IMR-90 (cell line): ENCODE measurements around the gene MEGF11. TPM values are rescaled to one million over a fixed set of nuclear protein-coding genes. Genes with fewer than 3 reads are reported as not detected.

Experiments
- ATAC-seq: fragments of 200-7000 bp; cut with Tn5 transposase; 2 replicates; pipeline ENCODE4 v1.9.1; 2020; ENCODE audit warnings: low read depth, mild to moderate bottlenecking, moderate library complexity
- BruUV-seq: library from RNA; stranded (reverse); fragments of 400-500 nt; replicated peaks from 2 replicates; lab custom pipeline; 2021; lab: Mats Ljungman, UMichigan
- CTCF ChIA-PET: fragments of 300-600 bp; formaldehyde crosslinking; extraction: SDS; loops from one replicate; lab custom pipeline; 2021; ENCODE audit warnings: antibody characterized with exemption; lab: Yijun Ruan, JAX
- POLR2A ChIA-PET: fragments of 300-600 bp; sonication (Branson Sonifier 250); formaldehyde crosslinking; loops from one replicate; lab custom pipeline; 2022; ENCODE audit warnings: antibody characterized with exemption; ENCODE audit not compliant: unreplicated experiment; lab: Charles Lee
- DNase-seq: peaks from one replicate; pipeline ENCODE4 v3.0.0; 2013
- H2AFZ ChIP-seq: replicated peaks from 2 replicates; pipeline ENCODE3; 2013; ENCODE audit warnings: low read length, mild to moderate bottlenecking; ENCODE audit not compliant: poor library complexity
- H2AK5ac ChIP-seq: 2 replicates; pipeline ENCODE4 v1.6.1; 2013; ENCODE audit warnings: low read depth, low read length, inconsistent platforms
- H2AK9ac ChIP-seq: replicated peaks from 2 replicates; pipeline ENCODE3; 2013; ENCODE audit warnings: mild to moderate bottlenecking, low read depth, low read length, moderate library complexity; ENCODE audit not compliant: poor library complexity
- H2BK120ac ChIP-seq: 2 replicates; pipeline ENCODE4 v1.6.1; 2013; ENCODE audit warnings: low read depth, low read length, inconsistent platforms
- H2BK15ac ChIP-seq: 3 replicates; pipeline ENCODE4 v1.6.1; 2013; ENCODE audit warnings: low read depth, low read length, inconsistent platforms
- H2BK20ac ChIP-seq: 2 replicates; pipeline ENCODE4 v1.6.1; 2013; ENCODE audit warnings: low read depth, mild to moderate bottlenecking, inconsistent platforms, low read length, moderate library complexity
- H2BK5ac ChIP-seq: 2 replicates; pipeline ENCODE4 v1.6.1; 2013; ENCODE audit warnings: mild to moderate bottlenecking, low read depth, low read length, inconsistent platforms; ENCODE audit not compliant: poor library complexity, severe bottlenecking
- H3K14ac ChIP-seq: replicated peaks from 2 replicates; pipeline ENCODE4 v1.6.1; 2013; ENCODE audit warnings: low read depth, low read length, inconsistent platforms
- H3K18ac ChIP-seq: 2 replicates; pipeline ENCODE4 v1.6.1; 2013; ENCODE audit warnings: low read depth, low read length, control low read depth
- H3K23ac ChIP-seq: 2 replicates; pipeline ENCODE4 v1.6.1; 2013; ENCODE audit warnings: low read depth, low read length, inconsistent platforms
- H3K27ac ChIP-seq: 2 replicates; pipeline ENCODE4 v1.5.1; 2013; ENCODE audit warnings: mild to moderate bottlenecking, control low read depth, low read length; ENCODE audit not compliant: insufficient read depth
- H3K27me3 ChIP-seq: 2 replicates; pipeline ENCODE4 v1.6.1; 2013; ENCODE audit warnings: low read length; ENCODE audit not compliant: control insufficient read depth, insufficient read depth
- H3K36me3 ChIP-seq: 2 replicates; pipeline ENCODE4 v1.6.1; 2013; ENCODE audit warnings: low read length, mixed read lengths; ENCODE audit not compliant: control insufficient read depth, insufficient read depth
- H3K4ac ChIP-seq: 2 replicates; pipeline ENCODE4 v1.6.1; 2013; ENCODE audit warnings: low read depth, low read length, inconsistent platforms
- H3K4me1 ChIP-seq: 2 replicates; pipeline ENCODE4 v1.6.1; 2013; ENCODE audit warnings: low read length, mixed read lengths; ENCODE audit not compliant: control insufficient read depth, insufficient read depth
- H3K4me2 ChIP-seq: 2 replicates; pipeline ENCODE4 v1.6.1; 2013; ENCODE audit warnings: low read depth, mild to moderate bottlenecking, control low read depth, low read length, moderate library complexity
- H3K4me3 ChIP-seq: 2 replicates; pipeline ENCODE4 v1.5.1; 2013; ENCODE audit warnings: low read depth, mild to moderate bottlenecking, control low read depth, low read length, moderate library complexity; ENCODE audit not compliant: insufficient read depth
- H3K56ac ChIP-seq: 2 replicates; pipeline ENCODE4 v1.6.1; 2013; ENCODE audit warnings: low read length, inconsistent platforms; ENCODE audit not compliant: insufficient read depth; ENCODE audit errors: extremely low read depth
- H3K79me1 ChIP-seq, 2 experiments: 2 replicates each; pipeline ENCODE4 v1.6.1; 2013; ENCODE audit warnings: low read length in 2 of 2, inconsistent platforms in 1 of 2, low read depth in 1 of 2
- H3K9ac ChIP-seq: 2 replicates; pipeline ENCODE4 v1.6.1; 2013; ENCODE audit warnings: low read depth, low read length, control low read depth
- H3K9me1 ChIP-seq: 2 replicates; pipeline ENCODE4 v1.6.1; 2013; ENCODE audit warnings: low read length, inconsistent platforms; ENCODE audit not compliant: insufficient read depth
- H3K9me3 ChIP-seq: 2 replicates; pipeline ENCODE4 v1.6.1; 2013; ENCODE audit warnings: low read length; ENCODE audit not compliant: control insufficient read depth, insufficient read depth
- H4K20me1 ChIP-seq: 2 replicates; pipeline ENCODE4 v1.6.1; 2013; ENCODE audit warnings: low read length, inconsistent platforms; ENCODE audit not compliant: insufficient read depth
- H4K5ac ChIP-seq: 2 replicates; pipeline ENCODE4 v1.6.1; 2013; ENCODE audit warnings: mild to moderate bottlenecking, low read depth, low read length, control low read depth
- H4K8ac ChIP-seq, 2 experiments: 2 replicates each; pipeline ENCODE4 v1.6.1; 2013; ENCODE audit warnings: low read depth in 2 of 2, low read length in 2 of 2, control low read depth in 1 of 2, inconsistent platforms in 1 of 2
- H4K91ac ChIP-seq: 2 replicates; pipeline ENCODE4 v1.6.1; 2013; ENCODE audit warnings: low read depth, low read length, inconsistent platforms; ENCODE audit not compliant: insufficient read depth
- BHLHE40 ChIP-seq: fragments of 150-350 bp; IDR thresholded peaks from 2 replicates; pipeline ENCODE4 v1.6.1; 2016; ENCODE audit warnings: mild to moderate bottlenecking, low read depth, low read length
- CEBPB ChIP-seq: IDR thresholded peaks from 2 replicates; pipeline ENCODE4 v1.6.1; 2012; ENCODE audit warnings: low read depth, low read length, improper control_type of control experiment
- CHD1 ChIP-seq: IDR thresholded peaks from 2 replicates; pipeline ENCODE4 v1.6.1; 2012; ENCODE audit warnings: low read depth, low read length, improper control_type of control experiment
- CTCF ChIP-seq: conservative IDR thresholded peaks from 2 replicates; pipeline ENCODE4 v1.5.1; 2012; ENCODE audit warnings: mild to moderate bottlenecking, low read depth, low read length, improper control_type of control experiment
- FOS ChIP-seq: fragments of 150-350 bp; IDR thresholded peaks from 2 replicates; pipeline ENCODE4 v1.6.1; 2016; ENCODE audit warnings: low read depth, low read length
- MAFK ChIP-seq: IDR thresholded peaks from 2 replicates; pipeline ENCODE4 v1.6.1; 2012; ENCODE audit warnings: low read depth, low read length, improper control_type of control experiment
- MAZ ChIP-seq: IDR thresholded peaks from 2 replicates; pipeline ENCODE4 v1.6.1; 2012; ENCODE audit warnings: low read depth, mild to moderate bottlenecking, low read length, improper control_type of control experiment, moderate library complexity, borderline replicate concordance
- MXI1 ChIP-seq: IDR thresholded peaks from 2 replicates; pipeline ENCODE4 v1.6.1; 2012; ENCODE audit warnings: low read depth, mild to moderate bottlenecking, low read length, moderate library complexity, borderline replicate concordance
- NFE2L2 ChIP-seq: fragments of 150-350 bp; IDR thresholded peaks from 2 replicates; pipeline ENCODE4 v1.6.1; 2016; ENCODE audit warnings: low read depth, mild to moderate bottlenecking, low read length
- POLR2A ChIP-seq: IDR thresholded peaks from 2 replicates; pipeline ENCODE4 v1.6.1; 2012; ENCODE audit warnings: mild to moderate bottlenecking, low read depth, low read length
- RAD21 ChIP-seq: IDR thresholded peaks from 2 replicates; pipeline ENCODE4 v1.6.1; 2012; ENCODE audit warnings: low read length, improper control_type of control experiment
- RCOR1 ChIP-seq: IDR thresholded peaks from 2 replicates; pipeline ENCODE4 v1.6.1; 2012; ENCODE audit warnings: mild to moderate bottlenecking, low read length, improper control_type of control experiment; ENCODE audit not compliant: insufficient replicate concordance
- RFX5 ChIP-seq: IDR thresholded peaks from 2 replicates; pipeline ENCODE4 v1.8.0; 2012; ENCODE audit warnings: low read depth, mild to moderate bottlenecking, low read length, moderate library complexity
- SMC3 ChIP-seq: fragments of 150-350 bp; IDR thresholded peaks from 2 replicates; pipeline ENCODE4 v1.6.1; 2016; ENCODE audit warnings: low read depth, mild to moderate bottlenecking, antibody characterized with exemption, low read length, moderate library complexity
- dilution Hi-C: fragments of 300-500 bp; cut with HindIII; formaldehyde crosslinking; loops from one replicate; pipeline ENCODE4 v1.14.3; 2018; ENCODE audit warnings: low sequenced_read_pairs; ENCODE audit not compliant: unreplicated experiment
- in situ Hi-C: fragments of 300-500 bp; cut with MboI; formaldehyde crosslinking; loops from 3 replicates; pipeline ENCODE4 v1.14.3; 2019; ENCODE audit warnings: low sequenced_read_pairs, inconsistent platforms, mixed read lengths
- intact Hi-C: fragments of 100-400 bp; cut with micrococcal nuclease; formaldehyde crosslinking; loops from 2 replicates; pipeline ENCODE4 v1.10.0; 2022
- polyA plus RNA-seq, 3 experiments: library from polyadenylated mRNA; depleted of rRNA; stranded (reverse); fragments of >200 nt; gene quantifications; 2 replicates each; pipeline ENCODE4 v1.2.3, GENCODE V29; 2012; ENCODE audit warnings: low replicate concordance in 1 of 3
- total RNA-seq: library from RNA; depleted of rRNA; stranded (reverse); fragments of >200 nt; gene quantifications from 2 replicates; pipeline ENCODE4 v1.2.3, GENCODE V29; 2012
- TF ChIP-seq, protein P1 (sequence below): fragments of 150-350 bp; IDR thresholded peaks from 2 replicates; pipeline ENCODE4 v1.6.1; 2017; ENCODE audit warnings: mild to moderate bottlenecking, antibody characterized with exemption, low read length, low read depth
- TF ChIP-seq, protein P2 (sequence below): fragments of 150-350 bp; IDR thresholded peaks from 2 replicates; pipeline ENCODE4 v1.6.1; 2016; ENCODE audit warnings: low read depth, mild to moderate bottlenecking, low read length, moderate library complexity, borderline replicate concordance

MEGF11 gene
- total and polyA plus RNA-seq, 2 of the 4 experiments (the other 2 are of a cell fraction), result not detected

DNA sequence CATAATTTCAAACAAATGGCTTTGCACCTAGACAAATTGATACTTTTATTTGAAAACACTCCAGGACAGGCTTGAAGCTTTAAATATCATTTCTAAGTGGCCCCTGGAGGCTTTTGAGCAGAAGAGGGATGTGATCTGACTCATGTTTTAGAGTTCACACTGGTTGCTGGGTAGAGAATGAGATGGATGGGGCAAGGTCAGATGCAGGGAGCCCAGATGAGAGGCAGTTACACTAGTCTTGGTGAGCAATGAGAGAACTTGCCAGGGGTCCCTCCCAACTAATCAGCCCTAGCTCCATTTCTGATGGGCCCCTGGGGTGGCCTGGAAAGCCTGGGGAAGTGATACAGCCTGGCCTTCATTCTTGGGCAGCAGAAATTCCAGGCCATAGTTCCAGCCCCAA, 190.4 kb downstream of the MEGF11 start:
- Histone ChIP-seq H3K56ac (no peak overlapping the region), H3K9me3 (no peaks in the 10 kb centered on the region; the same call in 1 of the 2 replicates), H4K8ac (no peak overlapping the region), H2AFZ (no peak overlapping the region), H3K14ac (no peak overlapping the region), H3K36me3 (no peaks in the 10 kb centered on the region), H3K27ac (no peak overlapping the region), H3K27me3 (peaks cover 31% of the 10 kb centered on the region), H4K91ac (no peak overlapping the region), H3K4me3 (no peak overlapping the region), H3K4me1 (no peaks in the 10 kb centered on the region), H3K18ac (no peak overlapping the region), H2AK5ac (no peak overlapping the region), H3K23ac (no peak overlapping the region), H4K20me1 (no peaks in the 10 kb centered on the region; the same call in 1 of the 2 replicates), H4K5ac (no peak overlapping the region), H2BK15ac (no peak overlapping the region), H2AK9ac (no peak overlapping the region), H3K79me1 (no peaks in the 10 kb centered on the region), H2BK120ac (no peak overlapping the region), H3K4me2 (no peak overlapping the region), H3K4ac (no peak overlapping the region), H3K9me1 (no peaks in the 10 kb centered on the region), H3K9ac (no peak overlapping the region), H2BK20ac (no peak overlapping the region), H2BK5ac (no peak overlapping the region)
- in situ Hi-C loops (no loop called here), dilution Hi-C loops (no loop called here), intact Hi-C loops (no loop called here)
- ChIA-PET CTCF (no interaction called here), POLR2A (no interaction called here)
- ATAC-seq, result no peak
- no TSS peak for BruUV-seq
- no peak for TF ChIP-seq MXI1
- no peak for TF ChIP-seq RFX5
- no peak for TF ChIP-seq CHD1
- no peak for TF ChIP-seq NFE2L2
- TF ChIP-seq MAFK, result no peak
- TF ChIP-seq SMC3, result no peak
- no peak for TF ChIP-seq POLR2A
- TF ChIP-seq CTCF, result no peak
- no peak for TF ChIP-seq RAD21
- TF ChIP-seq, protein P1, sequence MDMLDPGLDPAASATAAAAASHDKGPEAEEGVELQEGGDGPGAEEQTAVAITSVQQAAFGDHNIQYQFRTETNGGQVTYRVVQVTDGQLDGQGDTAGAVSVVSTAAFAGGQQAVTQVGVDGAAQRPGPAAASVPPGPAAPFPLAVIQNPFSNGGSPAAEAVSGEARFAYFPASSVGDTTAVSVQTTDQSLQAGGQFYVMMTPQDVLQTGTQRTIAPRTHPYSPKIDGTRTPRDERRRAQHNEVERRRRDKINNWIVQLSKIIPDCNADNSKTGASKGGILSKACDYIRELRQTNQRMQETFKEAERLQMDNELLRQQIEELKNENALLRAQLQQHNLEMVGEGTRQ, result no peak
- no peak for TF ChIP-seq BHLHE40
- TF ChIP-seq MAZ, result no peak
- no peak for TF ChIP-seq CEBPB
- TF ChIP-seq FOS, result no peak
- TF ChIP-seq, protein P2, sequence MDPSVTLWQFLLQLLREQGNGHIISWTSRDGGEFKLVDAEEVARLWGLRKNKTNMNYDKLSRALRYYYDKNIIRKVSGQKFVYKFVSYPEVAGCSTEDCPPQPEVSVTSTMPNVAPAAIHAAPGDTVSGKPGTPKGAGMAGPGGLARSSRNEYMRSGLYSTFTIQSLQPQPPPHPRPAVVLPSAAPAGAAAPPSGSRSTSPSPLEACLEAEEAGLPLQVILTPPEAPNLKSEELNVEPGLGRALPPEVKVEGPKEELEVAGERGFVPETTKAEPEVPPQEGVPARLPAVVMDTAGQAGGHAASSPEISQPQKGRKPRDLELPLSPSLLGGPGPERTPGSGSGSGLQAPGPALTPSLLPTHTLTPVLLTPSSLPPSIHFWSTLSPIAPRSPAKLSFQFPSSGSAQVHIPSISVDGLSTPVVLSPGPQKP, result no peak
- TF ChIP-seq RCOR1, result no peak
- DNase-seq, result no peak
